CD4-positive, alpha-beta T cell (primary cell): ENCODE measurements around the gene HERC5. TPM values are rescaled to one million over a fixed set of nuclear protein-coding genes. Genes with fewer than 3 reads are reported as not detected.

Source experiments
- ATAC-seq: fragments of 200-7000 bp; cut with Tn5 transposase; one replicate; pipeline ENCODE4 v1.10.0; 2022; ENCODE audit warnings: mild to moderate bottlenecking; ENCODE audit not compliant: poor library complexity
- CTCF ChIA-PET: fragments of 350-600 bp; sonication (Branson Sonifier 250); formaldehyde crosslinking; loops from one replicate; lab custom pipeline; 2021; ENCODE audit warnings: antibody characterized with exemption, inconsistent platforms; lab: Charles Lee
- POLR2A ChIA-PET: fragments of 350-600 bp; sonication (Branson Sonifier 250); formaldehyde crosslinking; loops from one replicate; lab custom pipeline; 2021; ENCODE audit warnings: antibody characterized with exemption, inconsistent platforms; lab: Charles Lee
- DNase-seq, 14 experiments: peaks; one replicate each; pipeline ENCODE4 v3.0.0-alpha.2; 2013 to 2020; ENCODE audit warnings: mixed read lengths in 2 of 14
- H3K27ac ChIP-seq, 2 donors: one replicate each; pipeline versions ENCODE4 v1.5.1 to v1.7.0; 2013; ENCODE audit warnings: low read length in 2 of 2, low read depth in 1 of 2, mild to moderate bottlenecking in 1 of 2
- H3K27me3 ChIP-seq, 2 experiments: 1 replicate in 1 of 2; 2 replicates in 1 of 2; pipeline versions ENCODE4 v1.6.1 to v1.7.0; 2013; ENCODE audit warnings: low read length in 2 of 2, control low read depth in 1 of 2, mild to moderate bottlenecking in 1 of 2, moderate library complexity in 1 of 2; ENCODE audit not compliant: insufficient read depth in 2 of 2, control insufficient read depth in 1 of 2
- H3K36me3 ChIP-seq: one replicate; pipeline ENCODE4 v1.6.1; 2013; ENCODE audit warnings: low read length, control low read depth; ENCODE audit not compliant: insufficient read depth
- H3K4me1 ChIP-seq: one replicate; pipeline ENCODE4 v1.6.1; 2013; ENCODE audit warnings: low read length, control low read depth; ENCODE audit not compliant: insufficient read depth
- H3K4me3 ChIP-seq: one replicate; pipeline ENCODE4 v1.5.1; 2013; ENCODE audit warnings: mild to moderate bottlenecking, low read length, moderate library complexity
- H3K9me3 ChIP-seq, 2 experiments: 1 replicate in 1 of 2; 2 replicates in 1 of 2; pipeline versions ENCODE4 v1.6.1 to v1.7.0; 2013; ENCODE audit warnings: low read length in 2 of 2, mild to moderate bottlenecking in 2 of 2, control low read depth in 1 of 2, moderate library complexity in 1 of 2; ENCODE audit not compliant: control insufficient read depth in 1 of 2, insufficient read depth in 1 of 2
- H3K27ac Mint-ChIP-seq: one replicate; pipeline ENCODE4 v1.8.0; 2020; ENCODE audit warnings: mixed read lengths
- H3K27me3 Mint-ChIP-seq: one replicate; pipeline ENCODE4 v1.8.0; 2021; ENCODE audit warnings: mixed read lengths
- H3K36me3 Mint-ChIP-seq: one replicate; pipeline ENCODE4 v1.8.0; 2021; ENCODE audit warnings: low read depth, mixed read lengths
- H3K4me1 Mint-ChIP-seq: one replicate; pipeline ENCODE4 v1.8.0; 2021; ENCODE audit warnings: low read depth, mixed read lengths
- H3K4me3 Mint-ChIP-seq: one replicate; pipeline ENCODE4 v1.8.0; 2020; ENCODE audit warnings: mild to moderate bottlenecking, mixed read lengths
- H3K9me3 Mint-ChIP-seq: one replicate; pipeline ENCODE4 v1.8.0; 2020; ENCODE audit warnings: mixed read lengths
- intact Hi-C, 2 experiments: fragments of 100-400 bp; cut with DNase I in 1 of 2; cut with micrococcal nuclease in 1 of 2; formaldehyde crosslinking; loops; one replicate each; pipeline versions ENCODE4 v1.15.1 to v1.9.0; 2023 to 2025; cut with DNase I, micrococcal nuclease
- total RNA-seq, 174 experiments: library from RNA in 2 of 174; stranded (reverse) in 2 of 174; gene quantifications; one replicate each; pipeline ENCODE4 v1.2.3 and lab custom pipeline; 2021 to 2026
- TF ChIP-seq, protein P1 (sequence below): fragments of 200-600 bp; IDR thresholded peaks from one replicate; pipeline ENCODE4 v1.8.0; 2022; ENCODE audit warnings: antibody characterized with exemption, mild to moderate bottlenecking

HERC5 gene
- total RNA-seq, 2 experiments from 2014 or later, result 23.6 to 23.9 TPM

- H3K36me3 Mint-ChIP-seq, result peaks cover 45% of the 10 kb centered on the region
- no peak overlapping the region for H3K4me3 Mint-ChIP-seq
- CTCF ChIA-PET, result no interaction called here
- DNase-seq (no peak), ATAC-seq (no peak)
- Histone ChIP-seq H3K4me1 (no peaks in the 10 kb centered on the region), H3K27ac (no peak overlapping the region), H3K4me3 (no peak overlapping the region), H3K36me3 (peaks cover 13% of the 10 kb centered on the region), H3K9me3 (no peaks in the 10 kb centered on the region), H3K27me3 (no peaks in the 10 kb centered on the region)
- POLR2A ChIA-PET, result no interaction called here
- TF ChIP-seq, protein P1, sequence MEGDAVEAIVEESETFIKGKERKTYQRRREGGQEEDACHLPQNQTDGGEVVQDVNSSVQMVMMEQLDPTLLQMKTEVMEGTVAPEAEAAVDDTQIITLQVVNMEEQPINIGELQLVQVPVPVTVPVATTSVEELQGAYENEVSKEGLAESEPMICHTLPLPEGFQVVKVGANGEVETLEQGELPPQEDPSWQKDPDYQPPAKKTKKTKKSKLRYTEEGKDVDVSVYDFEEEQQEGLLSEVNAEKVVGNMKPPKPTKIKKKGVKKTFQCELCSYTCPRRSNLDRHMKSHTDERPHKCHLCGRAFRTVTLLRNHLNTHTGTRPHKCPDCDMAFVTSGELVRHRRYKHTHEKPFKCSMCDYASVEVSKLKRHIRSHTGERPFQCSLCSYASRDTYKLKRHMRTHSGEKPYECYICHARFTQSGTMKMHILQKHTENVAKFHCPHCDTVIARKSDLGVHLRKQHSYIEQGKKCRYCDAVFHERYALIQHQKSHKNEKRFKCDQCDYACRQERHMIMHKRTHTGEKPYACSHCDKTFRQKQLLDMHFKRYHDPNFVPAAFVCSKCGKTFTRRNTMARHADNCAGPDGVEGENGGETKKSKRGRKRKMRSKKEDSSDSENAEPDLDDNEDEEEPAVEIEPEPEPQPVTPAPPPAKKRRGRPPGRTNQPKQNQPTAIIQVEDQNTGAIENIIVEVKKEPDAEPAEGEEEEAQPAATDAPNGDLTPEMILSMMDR, result no peak
- no peaks in the 10 kb centered on the region for H3K4me1 Mint-ChIP-seq
- intact Hi-C loops, result no loop called here
- H3K9me3 Mint-ChIP-seq, result no peaks in the 10 kb centered on the region
- no peak overlapping the region for H3K27ac Mint-ChIP-seq
- no peaks in the 10 kb centered on the region for H3K27me3 Mint-ChIP-seq
These were observed 13.4 kb upstream of the HERC5 start for GRCh38 chr4:88443486-88443885.

DNA sequence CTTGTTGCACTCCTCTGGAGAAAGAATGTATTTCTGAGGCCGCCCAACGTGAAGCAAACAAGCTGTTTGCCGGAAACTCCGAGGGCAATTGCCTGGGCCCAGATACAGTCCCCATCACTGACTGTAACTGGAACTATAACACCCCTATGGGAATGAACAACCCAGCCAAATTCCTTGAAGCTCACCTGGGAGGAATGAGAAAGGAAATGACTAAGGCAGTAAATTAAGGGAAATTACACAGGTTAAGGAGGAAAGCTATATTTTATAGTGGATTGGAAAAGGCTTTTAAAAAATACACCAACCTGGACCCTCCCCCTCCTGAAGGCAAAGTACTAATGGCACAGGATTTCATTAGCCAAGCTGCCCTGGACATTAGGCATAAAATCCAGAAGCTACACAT lies 11.7 kb upstream of the HERC5 start:
- no peaks in the 10 kb centered on the region for H3K9me3 Mint-ChIP-seq
- H3K4me1 Mint-ChIP-seq, result no peaks in the 10 kb centered on the region
- no peaks in the 10 kb centered on the region for H3K9me3 ChIP-seq
- ChIA-PET POLR2A (interaction anchor here (1.1 to 1.2 kb wide), 2 partner anchors 10 to 12 kb away, joined by 3 read pairs; partner anchors contain the start of gene HERC5), CTCF (interaction anchor here (1.2 kb wide), 1 partner anchor 11 kb away, joined by 4 read pairs; the partner anchor contains the start of gene HERC5)
- H3K27me3 Mint-ChIP-seq, result no peaks in the 10 kb centered on the region
- H3K36me3 ChIP-seq, result peaks cover 8% of the 10 kb centered on the region
- no peak overlapping the region for H3K27ac Mint-ChIP-seq
- DNase-seq (no peak), ATAC-seq (no peak)
- no peak overlapping the region for H3K4me3 ChIP-seq
- no peak overlapping the region for H3K4me3 Mint-ChIP-seq
- H3K36me3 Mint-ChIP-seq, result peaks cover 33% of the 10 kb centered on the region
- H3K27ac ChIP-seq, result no peak overlapping the region
- TF ChIP-seq, protein P1, result no peak
- intact Hi-C loops, result no loop called here
- no peaks in the 10 kb centered on the region for H3K4me1 ChIP-seq
- H3K27me3 ChIP-seq, result no peaks in the 10 kb centered on the region

- peaks cover 8% of the 10 kb centered on the region for H3K36me3 ChIP-seq
- Mint-ChIP-seq H3K9me3 (no peaks in the 10 kb centered on the region), H3K4me3 (no peak overlapping the region), H3K27ac (no peak overlapping the region), H3K36me3 (peaks cover 25% of the 10 kb centered on the region), H3K4me1 (no peaks in the 10 kb centered on the region), H3K27me3 (no peaks in the 10 kb centered on the region)
- H3K27ac ChIP-seq, result no peak overlapping the region
- intact Hi-C loops, result no loop called here
- POLR2A ChIA-PET, result interaction anchor here (1.1 to 3.4 kb wide), 3 partner anchors 9 to 11 kb away, joined by 3 to 14 read pairs (median 3); partner anchors contain the start of gene HERC5
- ATAC-seq, result no peak
- no peaks in the 10 kb centered on the region for H3K27me3 ChIP-seq
- no peaks in the 10 kb centered on the region for H3K4me1 ChIP-seq
- CTCF ChIA-PET, result no interaction called here
- TF ChIP-seq, protein P1, result no peak
- DNase-seq, result no peak
- no peaks in the 10 kb centered on the region for H3K9me3 ChIP-seq
- H3K4me3 ChIP-seq, result no peak overlapping the region
These were observed 10.8 kb upstream of the HERC5 start for GRCh38 chr4:88446124-88446523.
